Heart right ventricle (tissue), 16 donors: ENCODE results near the gene TCP10L. TPM values are rescaled to one million over a fixed set of nuclear protein-coding genes. Genes with fewer than 3 reads are reported as not detected.
"Not testable (repeated sequence)": the region's sequence is repeated elsewhere in the genome, so short reads cannot be mapped to it uniquely, and the experiment has no call there.

Source experiments
- ATAC-seq, 8 donors: fragments of 200-7000 bp; cut with Tn5 transposase; one replicate each; pipeline ENCODE4 v1.9.1; 2020; ENCODE audit warnings: mild to moderate bottlenecking in 8 of 8, moderate library complexity in 8 of 8, moderate number of reproducible peaks in 1 of 8
- DNase-seq, 2 donors: peaks; one replicate each; pipeline ENCODE4 v3.0.0-alpha.2; 2020
- H3K27ac ChIP-seq, 10 donors: fragments of 200-600 bp; sonication (generic) in 2 of 10; one replicate each; pipeline versions ENCODE4 v1.5.0 to v1.8.0; 2020 to 2022; ENCODE audit warnings: mild to moderate bottlenecking in 3 of 10
- H3K27me3 ChIP-seq, 7 donors: fragments of 200-600 bp; one replicate each; pipeline ENCODE4 v1.8.0; 2021 to 2022; ENCODE audit warnings: mild to moderate bottlenecking in 2 of 7
- H3K36me3 ChIP-seq, 9 donors: fragments of 200-600 bp; sonication (generic) in 1 of 9; one replicate each; pipeline versions ENCODE4 v1.5.0 to v1.8.0; 2020 to 2022; ENCODE audit warnings: mild to moderate bottlenecking in 2 of 9
- H3K4me1 ChIP-seq, 9 donors: fragments of 200-600 bp; sonication (generic) in 1 of 9; one replicate each; pipeline versions ENCODE4 v1.5.0 to v1.8.0; 2020 to 2022; ENCODE audit warnings: mild to moderate bottlenecking in 4 of 9
- H3K4me3 ChIP-seq, 10 donors: fragments of 200-600 bp; sonication (generic) in 2 of 10; one replicate each; pipeline versions ENCODE4 v1.5.0 to v1.8.0; 2020 to 2022; ENCODE audit warnings: mild to moderate bottlenecking in 7 of 10, moderate library complexity in 2 of 10
- H3K9me3 ChIP-seq, 11 donors: fragments of 200-600 bp in 10 of 11; sonication (generic) in 2 of 11; one replicate each; pipeline versions ENCODE4 v1.5.0 to v1.8.0; 2013 to 2022; ENCODE audit warnings: mild to moderate bottlenecking in 2 of 11, control low read depth in 1 of 11, moderate library complexity in 1 of 11
- CTCF ChIP-seq, 9 donors: fragments of 200-600 bp; sonication (generic) in 2 of 9; IDR thresholded peaks; one replicate each; pipeline versions ENCODE4 v1.5.0 to v1.8.0; 2021 to 2022; ENCODE audit warnings: antibody characterized with exemption in 9 of 9, mild to moderate bottlenecking in 5 of 9, moderate library complexity in 1 of 9
- WGBS, 2 donors: extraction: QIAGEN DNeasy Blood & Tissue Kit; methylation state at CpG; one replicate each; pipeline ENCODE4 v1.1.7; 2013; ENCODE audit warnings: inconsistent platforms in 1 of 2; 5-methylcytosine and 5-hydroxymethylcytosine counted together
- intact Hi-C, 10 donors: fragments of 100-400 bp; cut with DNase I; formaldehyde crosslinking; loops; one replicate each; pipeline versions ENCODE4 v1.11.1 to v1.14.2; 2022
- polyA plus RNA-seq, 2 donors: library from polyadenylated mRNA; stranded (reverse); fragments of 200-250 nt; gene quantifications; one replicate each; pipeline ENCODE4 v1.2.3, GENCODE V29; 2013
- total RNA-seq, 10 donors: library from RNA; stranded (reverse); fragmentation: NEBNext Ultra II Directional in 3 of 10; extraction: Animal tissue kit (Norgen Biotek cat#: 25700) in 3 of 10; gene quantifications; one replicate each; pipeline versions ENCODE4 v1.2.1 to v1.2.4, GENCODE V29; 2021 to 2023
- donor health status: Arrhythmogenic right ventricular cardiomyopathy.
- donor health status: ischemic (EF 13 %, LVEDD 7.1; RV severe dilation, severe dysfunction).
- donor health status: healthy with polysubstance abuse.
- donor health status: DM: no; HTN: yes; CAD: no.
- donor health status: DM: no; HTN: no; CAD: no.
- donor health status: ischemic (EF 25% LVEDD 6.9; RV normal size, moderate dysfunction).
- donor health status: ischemic (EF 25% LVEDD 5.7; RV mildly dilated, moderate dysfunction).
- donor health status: healthy.
- donor health status: DM: yes; HTN: yes; CAD: no.
- donor health status: Ischemic cardiomyopathy.
- donor health status: ischemic (EF 35%, LVEDD 5.7; RV mildly dilated, moderate dysfunction).
- donor health status: nonischemic (EF 11% LVEDD 7.7; RV severe dilation, severe dysfunction).
- donor health status: DM: yes; HTN: yes; CAD: no.
- donor health status: PGD.
- donor health status: ischemic (EF 29% LVEDD 5.4; RV normal size, mild dysfunction).
- donor health status: nonischemic (EF 23%, LVEDD 6.1; RV moderate dilation, normal function).

Gene TCP10L
- total and polyA plus RNA-seq, 12 donors, result 1.4 to 3.8 (median 2.4) TPM

DNA sequence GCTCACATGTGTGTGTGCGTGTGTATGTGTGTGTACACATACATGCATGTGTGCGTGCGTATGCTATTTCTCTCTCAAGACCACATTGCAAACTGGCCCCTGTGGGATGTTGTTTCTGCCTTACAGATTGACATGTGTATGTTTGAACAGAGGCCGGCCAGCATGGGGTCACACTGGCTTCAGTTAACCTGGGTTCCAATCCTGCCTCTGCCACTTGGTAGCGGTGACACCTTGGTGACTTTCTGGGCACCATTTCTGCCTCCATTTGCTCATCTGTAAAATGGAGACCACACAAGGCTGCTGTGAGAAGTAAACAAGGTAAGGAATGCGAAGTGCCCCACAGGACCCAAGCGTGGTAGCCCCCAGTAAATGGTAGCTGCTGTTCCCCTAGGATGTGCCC lies 51.7 kb downstream of the TCP10L start:
- Histone ChIP-seq H3K9me3 (no peaks in the 10 kb centered on the region), H3K27me3 (no peaks in the 10 kb centered on the region), H3K36me3 (no peaks in the 10 kb centered on the region), H3K27ac (no peak overlapping the region), H3K4me3 (no peak overlapping the region), H3K4me1 (peaks cover 0 to 2% (median 0%) of the 10 kb centered on the region in 9 donors)
- no peak for ATAC-seq
- TF ChIP-seq CTCF (IDR thresholded peaks at IDR 0.05), result no peak
- WGBS, 2 donors, result 97 to 99% methylated on average over 7 of the region's 7 CpGs
- DNase-seq, result no peak
- intact Hi-C loops, result no loop called here

GRCh38 chr21:32533053-32533452 lies 52.3 kb downstream of the TCP10L start:
- intact Hi-C loops, result no loop called here
- Histone ChIP-seq H3K4me3 (no peak overlapping the region), H3K27me3 (no peaks in the 10 kb centered on the region), H3K9me3 (no peaks in the 10 kb centered on the region), H3K27ac (no peak overlapping the region), H3K4me1 (peaks cover 0 to 2% (median 0%) of the 10 kb centered on the region in 9 donors), H3K36me3 (no peaks in the 10 kb centered on the region)
- no peak for TF ChIP-seq CTCF (IDR thresholded peaks at IDR 0.05)
- ATAC-seq (no peak), DNase-seq (no peak)
- 84 to 85% methylated on average over 4 of the region's 4 CpGs for whole genome bisulfite sequencing, 2 donors

GRCh38 chr21:32532636-32533035 lies 52.7 kb downstream of the TCP10L start:
- Histone ChIP-seq H3K4me1 (peaks cover 0 to 2% (median 0%) of the 10 kb centered on the region in 9 donors), H3K9me3 (no peaks in the 10 kb centered on the region), H3K27ac (no peak overlapping the region), H3K27me3 (no peaks in the 10 kb centered on the region), H3K4me3 (no peak overlapping the region), H3K36me3 (no peaks in the 10 kb centered on the region)
- DNase-seq (no peak), ATAC-seq (no peak)
- WGBS, 2 donors, result 53 to 80% methylated on average over 6 of the region's 6 CpGs
- TF ChIP-seq CTCF (IDR thresholded peaks at IDR 0.05), result no peak
- intact Hi-C loops, result no loop called here

DNA sequence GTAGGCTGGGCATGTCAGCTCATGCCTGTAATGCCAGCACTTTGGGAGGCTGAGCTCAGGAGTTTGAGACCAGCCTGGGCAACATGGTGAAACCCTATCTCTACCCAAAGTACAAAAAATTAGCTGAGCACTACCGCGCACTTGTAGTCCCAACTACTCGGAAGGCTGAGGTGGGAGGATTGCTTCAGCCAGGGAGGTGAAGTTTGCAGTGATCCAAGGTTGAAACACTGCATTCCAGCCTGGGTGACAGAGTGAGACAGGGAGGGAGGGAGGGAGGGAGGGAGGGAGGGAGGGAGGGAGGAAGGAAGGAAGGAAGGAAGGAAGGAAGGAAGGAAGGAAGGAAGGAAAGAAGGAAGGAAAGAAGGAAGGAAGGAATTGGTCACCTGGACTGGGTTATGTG lies 53.8 kb downstream of the TCP10L start:
- intact Hi-C loops, result not testable (repeated sequence)

DNA sequence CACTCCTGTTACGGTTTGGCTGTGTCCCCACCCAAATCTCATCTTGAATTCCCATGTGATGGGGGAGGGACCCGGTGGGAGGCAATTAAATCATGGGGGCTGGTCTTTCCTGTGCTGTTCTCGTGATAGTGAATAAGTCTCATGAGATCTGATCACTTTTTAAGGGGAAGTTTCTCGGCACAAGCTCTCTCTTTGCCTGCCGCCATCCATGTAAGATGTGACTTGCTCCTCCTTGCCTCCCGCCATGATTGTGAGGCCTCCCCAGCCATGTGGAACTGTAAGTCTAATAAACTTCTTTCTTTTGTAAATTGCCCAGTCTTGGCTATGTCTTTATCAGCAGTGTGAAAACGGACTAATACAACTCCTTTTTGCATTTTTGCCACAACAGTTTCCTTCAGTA lies 54.5 kb downstream of the TCP10L start:
- H3K27ac ChIP-seq, intact Hi-C loops, H3K36me3 ChIP-seq, H3K4me3 ChIP-seq, ATAC-seq, DNase-seq, H3K9me3 ChIP-seq, H3K27me3 ChIP-seq, H3K4me1 ChIP-seq: not testable (repeated sequence)
- 86% methylated on average over 7 of the region's 7 CpGs for WGBS, 2 donors

More for the DNA sequence above, 53.8 kb downstream of the TCP10L start:
- H3K27ac ChIP-seq, ATAC-seq, H3K4me3 ChIP-seq, H3K9me3 ChIP-seq, H3K36me3 ChIP-seq, H3K27me3 ChIP-seq, DNase-seq, H3K4me1 ChIP-seq: not testable (repeated sequence)
- WGBS, 2 donors, result 75 to 81% methylated on average over 3 of the region's 3 CpGs
